CD4-positive, alpha-beta memory T cell (primary cell): ENCODE measurements around the gene DIS3L2. TPM values are rescaled to one million over a fixed set of nuclear protein-coding genes. Genes with fewer than 3 reads are reported as not detected.

ENCODE experiments used
- CTCF ChIA-PET: fragments of 350-600 bp; sonication (Branson Sonifier 250); formaldehyde crosslinking; loops from one replicate; lab custom pipeline; 2021; ENCODE audit warnings: inconsistent platforms; ENCODE audit not compliant: partially characterized antibody; lab: Charles Lee
- POLR2A ChIA-PET: fragments of 350-600 bp; sonication (Branson Sonifier 250); formaldehyde crosslinking; loops from one replicate; lab custom pipeline; 2021; ENCODE audit not compliant: partially characterized antibody; lab: Charles Lee
- DNase-seq, 5 donors: peaks; one replicate each; pipeline versions ENCODE4 v3.0.0 to v3.0.0-alpha.2; 2020 to 2022; ENCODE audit warnings: mixed read lengths in 1 of 5
- H3K27ac ChIP-seq: one replicate; pipeline ENCODE4 v1.7.0; 2013; ENCODE audit warnings: low read depth, low read length
- H3K27me3 ChIP-seq: 2 replicates; pipeline ENCODE4 v1.7.0; 2013; ENCODE audit warnings: mild to moderate bottlenecking, low read length, moderate library complexity; ENCODE audit not compliant: insufficient read depth
- H3K36me3 ChIP-seq: 2 replicates; pipeline ENCODE4 v1.7.0; 2013; ENCODE audit warnings: mild to moderate bottlenecking, low read length, moderate library complexity; ENCODE audit not compliant: insufficient read depth
- H3K4me1 ChIP-seq: 2 replicates; pipeline ENCODE4 v1.7.0; 2013; ENCODE audit warnings: mild to moderate bottlenecking, low read length, moderate library complexity; ENCODE audit not compliant: insufficient read depth
- H3K4me3 ChIP-seq, 2 donors: one replicate each; pipeline ENCODE4 v1.7.0; 2013; ENCODE audit warnings: low read length in 2 of 2, mild to moderate bottlenecking in 1 of 2
- H3K9me3 ChIP-seq, 2 donors: one replicate each; pipeline ENCODE4 v1.7.0; 2013; ENCODE audit warnings: low read length in 2 of 2, control low read depth in 1 of 2; ENCODE audit not compliant: control insufficient read depth in 1 of 2
- H3K27ac Mint-ChIP-seq, 7 donors: one replicate each; pipeline ENCODE4 v1.8.0; 2020 to 2021; ENCODE audit warnings: mixed read lengths in 7 of 7, mild to moderate bottlenecking in 6 of 7, inconsistent platforms in 3 of 7, moderate library complexity in 3 of 7
- H3K27me3 Mint-ChIP-seq, 2 donors: one replicate each; pipeline ENCODE4 v1.8.0; 2020 to 2021; ENCODE audit warnings: mixed read lengths in 2 of 2
- H3K36me3 Mint-ChIP-seq, 2 donors: one replicate each; pipeline ENCODE4 v1.8.0; 2020 to 2021; ENCODE audit warnings: mixed read lengths in 2 of 2, inconsistent platforms in 1 of 2, mild to moderate bottlenecking in 1 of 2
- H3K4me1 Mint-ChIP-seq, 4 donors: one replicate each; pipeline ENCODE4 v1.8.0; 2020 to 2021; ENCODE audit warnings: mixed read lengths in 4 of 4, mild to moderate bottlenecking in 1 of 4
- H3K4me3 Mint-ChIP-seq, 8 donors: one replicate each; pipeline ENCODE4 v1.8.0; 2020 to 2021; ENCODE audit warnings: mixed read lengths in 8 of 8, mild to moderate bottlenecking in 7 of 8, moderate library complexity in 6 of 8, inconsistent platforms in 3 of 8
- H3K9me3 Mint-ChIP-seq, 8 donors: one replicate each; pipeline ENCODE4 v1.8.0; 2020 to 2021; ENCODE audit warnings: mixed read lengths in 8 of 8, mild to moderate bottlenecking in 5 of 8, inconsistent platforms in 3 of 8, moderate library complexity in 1 of 8
- intact Hi-C: fragments of 100-400 bp; cut with micrococcal nuclease; formaldehyde crosslinking; loops from one replicate; pipeline ENCODE4 v1.15.1; 2023
- polyA plus RNA-seq, 2 donors: library from polyadenylated mRNA; unstranded; fragments of 300-500 nt; fragmentation: Illumina TruSeq; gene quantifications; one replicate each; pipeline ENCODE4 v1.2.3, GENCODE V29; 2021
- total RNA-seq, 2 experiments: library from RNA; stranded (reverse); gene quantifications; one replicate each; pipeline ENCODE4 v1.2.3, GENCODE V29; 2021

DIS3L2 gene
- total and polyA plus RNA-seq, 4 experiments from 2014 or later, result 16.0 to 59.7 (median 39.3) TPM

DNA sequence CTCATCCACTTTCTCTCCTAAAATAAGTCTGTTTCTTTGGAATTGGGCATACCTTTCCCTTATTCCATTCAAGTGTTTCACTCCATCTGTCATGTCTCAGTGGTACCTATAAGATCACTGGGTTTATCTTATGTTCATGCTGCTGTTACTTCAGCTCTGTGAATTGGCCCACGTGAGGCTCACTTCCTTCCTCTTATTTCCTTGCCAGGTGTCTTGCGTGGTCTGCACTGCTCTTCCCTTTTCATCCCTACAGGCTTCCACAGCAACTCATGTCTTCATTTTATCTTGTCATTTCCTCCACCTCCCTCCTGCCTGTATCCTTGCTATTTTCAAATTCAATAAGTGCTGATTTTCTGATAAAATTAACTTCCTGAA is 258.0 kb downstream of the DIS3L2 start:
- no peaks in the 10 kb centered on the region for H3K36me3 ChIP-seq
- no peak overlapping the region for H3K4me3 ChIP-seq
- H3K36me3 Mint-ChIP-seq, result peaks cover 25 to 29% of the 10 kb centered on the region in 2 donors
- no peak for DNase-seq
- CTCF ChIA-PET, result no interaction called here
- no peaks in the 10 kb centered on the region for H3K27me3 ChIP-seq
- intact Hi-C loops, result no loop called here
- H3K4me3 Mint-ChIP-seq, result peak overlapping the region in 2 of 8 donors; percentile 4 to 14
- H3K4me1 ChIP-seq, result peaks cover 13% of the 10 kb centered on the region
- no peaks in the 10 kb centered on the region for H3K27me3 Mint-ChIP-seq
- POLR2A ChIA-PET, result no interaction called here
- peaks cover 20 to 30% (median 28%) of the 10 kb centered on the region in 4 donors for H3K4me1 Mint-ChIP-seq
- no peaks in the 10 kb centered on the region for H3K9me3 ChIP-seq
- H3K27ac ChIP-seq, result no peak overlapping the region
- H3K9me3 Mint-ChIP-seq, result no peaks in the 10 kb centered on the region
- H3K27ac Mint-ChIP-seq, result peak overlapping the region in 3 of 7 donors; percentile 4 to 20 (median 19)

DNA sequence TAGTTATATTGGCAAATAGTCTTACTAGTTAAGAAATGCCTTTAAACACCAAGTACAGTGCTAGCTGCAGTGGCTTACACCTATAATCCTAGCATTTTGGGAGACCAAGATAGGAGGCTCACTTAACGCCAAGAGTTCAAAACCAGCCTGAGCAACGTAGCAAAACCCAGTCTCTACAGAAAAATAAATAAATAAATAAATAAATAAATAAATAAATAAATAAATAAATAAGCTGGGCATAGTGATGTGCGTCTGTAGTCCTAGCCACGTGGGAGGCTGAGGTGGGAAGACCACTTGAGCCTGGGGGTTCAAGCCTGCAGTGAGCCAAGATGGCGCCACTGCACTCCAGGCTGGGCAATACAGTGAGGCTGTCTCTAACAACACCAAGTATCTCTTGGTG is 258.4 kb downstream of the DIS3L2 start:
- H3K9me3 ChIP-seq, result no peaks in the 10 kb centered on the region
- H3K27ac ChIP-seq, result no peak overlapping the region
- ChIA-PET CTCF (no interaction called here), POLR2A (no interaction called here)
- Mint-ChIP-seq H3K4me3 (peak overlapping the region in 1 of 8 donors; percentile 4), H3K36me3 (peaks cover 25 to 29% of the 10 kb centered on the region in 2 donors), H3K4me1 (peaks cover 20 to 29% (median 28%) of the 10 kb centered on the region in 4 donors), H3K9me3 (no peaks in the 10 kb centered on the region), H3K27ac (no peak overlapping the region), H3K27me3 (no peaks in the 10 kb centered on the region)
- DNase-seq, result no peak
- intact Hi-C loops, result no loop called here
- H3K36me3 ChIP-seq, result no peaks in the 10 kb centered on the region
- peaks cover 13% of the 10 kb centered on the region for H3K4me1 ChIP-seq
- no peak overlapping the region for H3K4me3 ChIP-seq
- no peaks in the 10 kb centered on the region for H3K27me3 ChIP-seq

DNA sequence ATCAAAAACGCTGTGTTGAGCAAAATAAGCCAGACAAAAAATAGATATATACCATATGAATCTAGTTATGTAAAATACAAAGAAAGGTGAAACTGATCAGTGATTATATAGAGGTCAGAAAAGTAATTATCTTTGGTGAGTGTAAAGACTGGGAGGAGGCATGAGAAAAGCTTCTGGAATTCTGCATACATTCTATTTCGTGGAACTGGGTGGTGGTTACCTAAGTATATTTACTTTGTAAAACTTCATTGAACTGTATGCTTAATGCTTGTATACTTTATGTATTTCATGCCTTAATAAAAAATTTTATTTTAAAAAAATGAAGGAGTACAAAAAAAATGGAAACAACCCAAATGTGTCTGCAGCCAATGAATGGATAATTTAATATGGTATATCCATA is 263.9 kb downstream of the DIS3L2 start:
- no peak overlapping the region for H3K27ac Mint-ChIP-seq
- H3K27me3 ChIP-seq, result no peaks in the 10 kb centered on the region
- intact Hi-C loops, result no loop called here
- POLR2A ChIA-PET, result no interaction called here
- no peaks in the 10 kb centered on the region for H3K36me3 ChIP-seq
- no peak for DNase-seq
- no peaks in the 10 kb centered on the region for H3K4me1 ChIP-seq
- no peak overlapping the region for H3K4me3 Mint-ChIP-seq
- no peaks in the 10 kb centered on the region for H3K9me3 Mint-ChIP-seq
- CTCF ChIA-PET, result no interaction called here
- H3K9me3 ChIP-seq, result no peaks in the 10 kb centered on the region
- H3K27ac ChIP-seq, result no peak overlapping the region
- peaks cover 0 to under 1% (median 0%) of the 10 kb centered on the region in 4 donors for H3K4me1 Mint-ChIP-seq
- H3K36me3 Mint-ChIP-seq, result peaks cover 6 to 9% of the 10 kb centered on the region in 2 donors
- H3K4me3 ChIP-seq, result no peak overlapping the region
- no peaks in the 10 kb centered on the region for H3K27me3 Mint-ChIP-seq

DNA sequence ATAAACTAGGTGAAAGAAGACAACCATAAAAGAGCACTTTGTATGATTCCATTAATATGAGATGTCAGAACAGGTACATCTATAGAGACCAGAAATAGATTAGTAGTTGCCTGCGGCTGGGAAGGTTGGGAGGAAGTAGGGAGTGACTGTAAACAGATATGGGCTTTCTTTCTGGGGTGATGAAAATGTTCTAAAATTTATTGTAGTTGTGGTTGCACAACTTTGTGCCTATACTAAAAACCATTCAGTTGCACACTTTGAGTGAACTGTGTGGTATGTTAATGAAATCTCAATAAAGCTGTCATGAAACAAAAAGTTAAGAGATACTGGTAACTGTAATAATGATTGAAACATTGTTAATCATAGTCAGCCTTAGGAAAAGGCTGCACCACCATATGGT is 264.4 kb downstream of the DIS3L2 start:
- no peak overlapping the region for H3K4me3 ChIP-seq
- peaks cover 0 to 4% (median 2%) of the 10 kb centered on the region in 4 donors for H3K4me1 Mint-ChIP-seq
- ChIA-PET CTCF (no interaction called here), POLR2A (no interaction called here)
- peaks cover 8 to 9% of the 10 kb centered on the region in 2 donors for H3K36me3 Mint-ChIP-seq
- H3K27me3 ChIP-seq, result no peaks in the 10 kb centered on the region
- H3K27me3 Mint-ChIP-seq, result no peaks in the 10 kb centered on the region
- H3K4me3 Mint-ChIP-seq, result no peak overlapping the region
- intact Hi-C loops, result no loop called here
- H3K27ac Mint-ChIP-seq, result no peak overlapping the region
- no peak for DNase-seq
- H3K9me3 ChIP-seq, result no peaks in the 10 kb centered on the region
- no peaks in the 10 kb centered on the region for H3K9me3 Mint-ChIP-seq
- no peak overlapping the region for H3K27ac ChIP-seq
- H3K36me3 ChIP-seq, result no peaks in the 10 kb centered on the region
- H3K4me1 ChIP-seq, result no peaks in the 10 kb centered on the region

DNA sequence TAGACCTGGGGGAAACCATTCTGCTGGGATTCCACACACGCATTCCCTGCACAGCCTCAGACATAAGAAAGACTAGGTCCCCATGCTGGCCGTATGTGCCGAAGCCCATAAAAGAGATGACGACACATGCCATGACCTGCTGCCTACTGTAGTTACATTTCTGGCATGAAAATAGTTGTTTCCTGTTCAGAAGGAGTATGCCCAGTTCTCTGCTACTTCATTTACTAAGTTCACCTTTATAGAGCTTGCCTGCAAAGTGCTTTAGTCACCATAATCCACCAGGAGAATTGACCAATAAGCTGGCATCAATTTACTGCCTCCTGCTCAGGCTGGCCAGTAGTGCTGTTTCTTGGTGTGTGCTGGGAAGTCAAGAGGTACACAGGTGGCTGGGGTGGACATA is 266.8 kb downstream of the DIS3L2 start:
- no peak overlapping the region for H3K4me3 ChIP-seq
- H3K4me3 Mint-ChIP-seq, result no peak overlapping the region
- no peaks in the 10 kb centered on the region for H3K9me3 Mint-ChIP-seq
- POLR2A ChIA-PET, result no interaction called here
- peak overlapping the region in 1 of 7 donors; percentile 45 for H3K27ac Mint-ChIP-seq
- H3K27ac ChIP-seq, result no peak overlapping the region
- H3K36me3 Mint-ChIP-seq, result peaks cover 2 to 4% of the 10 kb centered on the region in 2 donors
- no peaks in the 10 kb centered on the region for H3K27me3 ChIP-seq
- CTCF ChIA-PET, result no interaction called here
- H3K27me3 Mint-ChIP-seq, result no peaks in the 10 kb centered on the region
- intact Hi-C loops, result no loop called here
- no peak for DNase-seq
- H3K4me1 ChIP-seq, result no peaks in the 10 kb centered on the region
- H3K36me3 ChIP-seq, result no peaks in the 10 kb centered on the region
- peaks cover 7 to 21% (median 16%) of the 10 kb centered on the region in 4 donors for H3K4me1 Mint-ChIP-seq
- H3K9me3 ChIP-seq, result no peaks in the 10 kb centered on the region

DNA sequence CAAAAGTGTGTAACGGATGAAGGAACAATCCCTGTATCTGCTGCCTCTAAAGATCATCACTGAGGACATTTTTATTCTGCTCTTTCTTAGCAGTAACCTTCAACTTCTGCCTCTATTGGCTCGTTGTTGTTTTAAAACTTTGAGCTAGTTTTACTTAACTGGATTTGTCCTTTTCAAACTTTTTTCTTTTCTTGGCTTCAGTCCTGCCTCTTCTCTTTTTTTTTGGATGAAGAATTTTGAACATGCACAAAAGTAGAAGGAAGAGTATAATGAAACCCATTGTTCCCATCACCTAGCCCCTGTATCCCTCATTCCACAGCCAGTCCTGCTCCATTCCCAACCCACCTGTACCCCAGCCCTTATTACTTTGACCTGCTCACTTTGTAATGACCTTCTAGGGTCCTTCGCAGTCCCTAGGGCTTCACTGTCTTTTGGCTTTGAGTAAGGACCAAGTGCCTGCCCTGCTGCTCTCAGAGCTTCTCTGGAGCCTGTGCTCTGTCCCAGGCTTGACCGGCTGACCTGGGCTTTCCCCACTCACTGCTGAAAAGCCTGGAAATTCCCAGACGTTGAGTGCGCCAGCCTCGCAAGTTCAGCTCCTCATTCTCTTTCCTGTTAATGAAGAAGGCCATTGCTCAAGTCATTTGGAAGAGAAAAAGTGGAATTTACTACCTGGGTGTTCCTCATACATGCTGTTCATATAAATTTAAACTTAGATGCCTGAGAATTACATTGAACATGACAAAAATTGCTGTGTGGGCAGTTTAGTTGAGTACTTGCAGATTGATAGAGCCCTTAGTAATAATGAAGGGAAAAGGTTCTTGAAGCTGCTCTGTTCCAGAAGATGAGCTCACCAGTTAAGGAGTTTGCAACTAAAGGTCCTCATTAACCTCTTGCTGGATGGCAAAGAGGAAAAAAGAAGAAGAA is 267.7 kb downstream of the DIS3L2 start:
- intact Hi-C loops, result no loop called here
- H3K36me3 ChIP-seq, result no peaks in the 10 kb centered on the region

DNA sequence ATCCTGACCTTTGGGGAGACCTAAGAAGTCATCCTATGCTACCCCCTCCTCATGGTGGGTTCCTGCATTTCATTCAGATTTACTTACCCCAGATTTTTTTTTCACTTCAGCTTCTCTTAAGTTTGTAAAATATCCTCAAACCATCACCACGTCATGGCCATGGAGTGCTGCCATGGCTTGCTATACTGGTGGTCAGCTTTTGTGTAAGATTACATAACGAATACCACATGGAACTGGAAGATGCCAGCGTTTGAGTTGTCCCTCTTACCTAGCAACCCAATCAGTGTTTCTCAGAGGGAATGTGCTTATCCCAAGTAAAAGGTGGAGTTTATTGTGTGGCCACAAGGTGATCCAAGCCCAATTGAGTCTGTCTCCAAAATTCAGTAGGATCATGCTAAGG is 268.4 kb downstream of the DIS3L2 start:
- H3K27me3 ChIP-seq, result no peaks in the 10 kb centered on the region
- H3K9me3 Mint-ChIP-seq, result no peaks in the 10 kb centered on the region
- no peak overlapping the region for H3K4me3 Mint-ChIP-seq
- POLR2A ChIA-PET, result no interaction called here
- H3K27ac ChIP-seq, result no peak overlapping the region
- no peak overlapping the region for H3K27ac Mint-ChIP-seq
- no peak overlapping the region for H3K4me3 ChIP-seq
- H3K36me3 Mint-ChIP-seq, result peaks cover 2 to 4% of the 10 kb centered on the region in 2 donors
- no peaks in the 10 kb centered on the region for H3K9me3 ChIP-seq
- CTCF ChIA-PET, result interaction anchor here (1.3 kb wide), 1 partner anchor 98 kb away, joined by 3 read pairs; no protein-coding TSS in a partner anchor
- no peak for DNase-seq
- peaks cover 7 to 21% (median 16%) of the 10 kb centered on the region in 4 donors for H3K4me1 Mint-ChIP-seq
- no peaks in the 10 kb centered on the region for H3K27me3 Mint-ChIP-seq
- H3K4me1 ChIP-seq, result no peaks in the 10 kb centered on the region
- intact Hi-C loops, result no loop called here
- no peaks in the 10 kb centered on the region for H3K36me3 ChIP-seq

More for the DNA sequence above, 267.7 kb downstream of the DIS3L2 start:
- Histone ChIP-seq H3K27ac (no peak overlapping the region), H3K4me1 (no peaks in the 10 kb centered on the region), H3K9me3 (no peaks in the 10 kb centered on the region), H3K27me3 (no peaks in the 10 kb centered on the region), H3K4me3 (no peak overlapping the region)
- Mint-ChIP-seq H3K36me3 (peaks cover 2 to 4% of the 10 kb centered on the region in 2 donors), H3K9me3 (no peaks in the 10 kb centered on the region), H3K27ac (no peak overlapping the region), H3K4me1 (peaks cover 7 to 21% (median 16%) of the 10 kb centered on the region in 4 donors), H3K27me3 (no peaks in the 10 kb centered on the region), H3K4me3 (no peak overlapping the region)
- no peak for DNase-seq
- ChIA-PET CTCF (interaction anchor here (1.3 kb wide), 1 partner anchor 99 kb away, joined by 3 read pairs; no protein-coding TSS in a partner anchor), POLR2A (no interaction called here)
